Measurements from ENCODE around the gene DLST. TPM values are rescaled to one million over a fixed set of nuclear protein-coding genes. Genes with fewer than 3 reads are reported as not detected.

Gene DLST
- total RNA-seq, 1 experiment from 2014 or later: 68.8 TPM

- H3K27ac ChIP-seq (ENCODE audit: low read length): peak overlapping the region; percentile 66
- peak overlapping the region; percentile 60 to 66 for H3K4me3 ChIP-seq (ENCODE audit: low read depth in 2 of 2, low read length in 2 of 2)
- TF ChIP-seq SIN3A (IDR thresholded peaks at IDR 0.05; ENCODE audit: borderline replicate concordance, insufficient read depth, low read depth, low read length) (no peak), TCF7L2 (IDR thresholded peaks at IDR 0.05; ENCODE audit: low read depth, low read length) (no peak), POLR2AphosphoS5 (IDR thresholded peaks at IDR 0.05; ENCODE audit: low read depth, low read length) (no peak), CTCF (IDR thresholded peaks at IDR 0.05) (no peak), REST (IDR thresholded peaks at IDR 0.05; ENCODE audit: insufficient read depth in 1 of 2, low read depth in 2 of 2, low read length in 1 of 2) (no peak)
- BruUV-seq (replicated peaks): no TSS peak
- ChIA-PET POLR2A (interaction anchor here (0.5 to 0.7 kb wide), 2 partner anchors 68 to 147 kb away, joined by 3 to 7 read pairs; partner anchors contain the start of gene ZC2HC1C), CTCF (interaction anchor here (1.1 kb wide), 1 partner anchor 61 kb away, joined by 4 read pairs; no protein-coding TSS in a partner anchor)
- intact Hi-C loops (cut with micrococcal nuclease; ENCODE audit: unreplicated experiment): no loop called here
- H3K9me3 ChIP-seq (ENCODE audit: control insufficient read depth, insufficient read depth, low read depth, low read length): no peaks in the 10 kb centered on the region
- in situ Hi-C loops (cut with HindIII; ENCODE audit: low pct_unique_long_range_greater_than_20kb, low sequenced_read_pairs): no loop called here
- DNase-seq (ENCODE audit: low read depth, low spot score) (no peak), ATAC-seq (no peak)
- no peaks in the 10 kb centered on the region for H3K27me3 ChIP-seq (ENCODE audit: control insufficient read depth, insufficient read depth, low read length)
- no peaks in the 10 kb centered on the region for H3K36me3 ChIP-seq (ENCODE audit: control insufficient read depth, insufficient read depth, low read length)
- peaks cover 3% of the 10 kb centered on the region; the same call in 1 of the 2 replicates for H3K4me1 ChIP-seq (ENCODE audit: control insufficient read depth, insufficient read depth, low read length)
Observed at GRCh38 chr14:74921987-74922751, 40.5 kb downstream of the DLST start.

- ATAC-seq (peak; percentile 98), DNase-seq (ENCODE audit: low read depth, low spot score) (no peak)
- Histone ChIP-seq H3K4me1 (ENCODE audit: control insufficient read depth, insufficient read depth, low read length) (peaks cover 3% of the 10 kb centered on the region; the same call in 1 of the 2 replicates), H3K4me3 (ENCODE audit: low read depth in 2 of 2, low read length in 2 of 2) (peak within 1 kb of the TSS; percentile 60 to 66), H3K9me3 (ENCODE audit: control insufficient read depth, insufficient read depth, low read depth, low read length) (no peaks in the 10 kb centered on the region), H3K27ac (ENCODE audit: low read length) (peak within 1 kb of the TSS; percentile 66), H3K27me3 (ENCODE audit: control insufficient read depth, insufficient read depth, low read length) (no peaks in the 10 kb centered on the region), H3K36me3 (ENCODE audit: control insufficient read depth, insufficient read depth, low read length) (no peaks in the 10 kb centered on the region)
- no peak for TF ChIP-seq SIN3A (IDR thresholded peaks at IDR 0.05; ENCODE audit: borderline replicate concordance, insufficient read depth, low read depth, low read length)
- TF ChIP-seq POLR2AphosphoS5 (IDR thresholded peaks at IDR 0.05; ENCODE audit: low read depth, low read length): 0 out of 2 replicates have a peak, but pooled peaks have one; percentile 30
- no peak for TF ChIP-seq TCF7L2 (IDR thresholded peaks at IDR 0.05; ENCODE audit: low read depth, low read length)
- TF ChIP-seq CTCF (IDR thresholded peaks at IDR 0.05): no peak
- no peak for TF ChIP-seq REST (IDR thresholded peaks at IDR 0.05; ENCODE audit: insufficient read depth in 1 of 2, low read depth in 2 of 2, low read length in 1 of 2)
- CTCF ChIA-PET: interaction anchor here (0.6 to 1.1 kb wide), 3 partner anchors 15 to 96 kb away, joined by 3 to 4 read pairs (median 4); no protein-coding TSS in a partner anchor
- in situ Hi-C loops (cut with HindIII; ENCODE audit: low pct_unique_long_range_greater_than_20kb, low sequenced_read_pairs) (no loop called here), intact Hi-C loops (cut with micrococcal nuclease; ENCODE audit: unreplicated experiment) (no loop called here)
- BruUV-seq (replicated peaks): no TSS peak
- POLR2A ChIA-PET: interaction anchor here (0.5 to 0.7 kb wide), 3 partner anchors 67 to 207 kb away, joined by 3 to 8 read pairs (median 7); partner anchors contain the start of gene ZC2HC1C
Observed at GRCh38 chr14:74922752-74923401, 41.2 kb downstream of the DLST start, which contains the start of gene RPS6KL1. RPS6KL1 (minus strand) TSS chr14:74923260; CDS start chr14:74921541, 1,719 bp downstream.
